ENCODE results near the gene TMEM39B.
"Not testable (repeated sequence)": the region's sequence is repeated elsewhere in the genome, so short reads cannot be mapped to it uniquely, and the experiment has no call there.

TMEM39B gene

DNA sequence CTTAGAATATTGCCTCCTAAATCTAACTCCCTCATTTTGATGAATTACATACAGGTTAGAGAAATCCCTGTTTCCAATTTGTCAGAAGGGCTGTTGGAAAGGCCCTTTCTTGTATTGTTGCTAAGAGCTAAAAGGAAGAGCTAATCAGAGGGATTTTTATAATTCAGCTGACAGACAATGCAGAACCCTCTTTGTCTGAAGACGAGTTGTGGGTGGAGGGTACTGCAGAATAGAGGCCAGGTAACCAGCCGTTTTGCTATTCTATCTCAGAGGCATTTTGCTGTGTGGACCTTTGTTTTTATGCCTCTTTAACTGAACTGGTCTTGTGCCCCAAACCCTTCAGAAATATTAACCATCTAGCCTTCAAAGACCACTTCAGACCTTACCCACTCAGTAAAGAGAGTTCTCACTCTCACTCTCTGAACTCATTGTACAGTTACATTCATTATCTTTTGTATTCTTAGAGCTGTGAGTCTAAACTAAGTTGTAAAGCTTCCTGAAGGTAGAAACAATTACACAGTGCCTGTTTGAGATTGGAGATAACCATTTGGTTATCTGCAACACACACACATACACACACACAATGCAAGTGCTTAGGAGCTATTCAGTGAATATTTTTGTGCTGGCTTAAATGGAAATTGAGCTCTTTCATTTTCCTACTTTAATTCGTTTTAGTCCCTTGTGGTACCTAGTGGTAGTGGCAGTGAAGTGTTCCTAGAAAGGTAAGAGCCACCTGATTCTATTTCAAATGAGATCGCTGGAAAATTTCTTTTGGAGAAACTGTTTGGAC lies 54.9 kb downstream of the TMEM39B start:
- in situ Hi-C loops (cut with HindIII; ENCODE audit: low pct_unique_long_range_greater_than_20kb, low sequenced_read_pairs): no loop called here
- no peak for DNase-seq (ENCODE audit: low read depth in 1 of 2, low spot score in 1 of 2)
- no peak for TF ChIP-seq JUND (IDR thresholded peaks at IDR 0.05; ENCODE audit: low read depth)

DNA sequence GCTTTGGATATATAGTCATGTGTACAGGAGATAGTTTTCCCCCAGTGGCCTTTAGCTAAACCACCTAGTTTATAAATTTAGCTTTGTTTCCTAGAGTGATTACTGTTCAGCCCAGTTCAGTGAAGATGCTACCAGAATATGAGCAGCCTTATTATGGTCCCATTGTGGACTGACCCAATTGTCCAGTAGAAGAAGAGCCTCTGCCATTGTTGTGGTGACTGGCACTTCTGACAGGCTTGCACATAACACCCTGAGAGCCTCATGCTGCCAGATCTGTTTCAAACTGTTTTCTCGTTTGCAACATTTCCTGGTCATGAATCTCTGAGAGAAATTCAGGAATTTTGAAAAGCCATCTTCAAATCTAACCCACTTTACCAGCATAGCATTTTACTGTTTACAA lies 55.7 kb downstream of the TMEM39B start:
- in situ Hi-C loops (cut with HindIII; ENCODE audit: low pct_unique_long_range_greater_than_20kb, low sequenced_read_pairs): no loop called here
- TF ChIP-seq JUND (IDR thresholded peaks at IDR 0.05; ENCODE audit: low read depth): no peak
- DNase-seq (ENCODE audit: low read depth in 1 of 2, low spot score in 1 of 2): no peak

DNA sequence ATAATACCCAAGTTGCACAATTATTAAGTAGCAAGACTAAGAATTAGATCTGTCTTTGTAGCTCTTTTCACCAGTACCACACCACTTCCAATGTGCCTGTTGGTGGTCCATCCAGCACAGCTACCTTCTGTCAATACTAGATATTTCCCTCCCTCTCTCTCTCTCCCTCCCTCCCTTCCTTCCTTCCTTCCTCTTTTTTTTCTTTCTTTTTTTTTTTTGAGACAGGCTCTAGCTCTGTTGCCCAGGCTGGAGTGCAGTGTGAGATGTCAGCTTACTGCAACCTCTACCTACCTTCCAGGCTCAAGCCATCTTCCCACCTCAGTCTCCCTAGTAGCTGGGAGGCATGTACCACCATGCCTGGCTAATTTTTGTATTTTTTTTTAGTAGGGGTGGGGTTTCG lies 56.2 kb downstream of the TMEM39B start:
- no peak for DNase-seq (ENCODE audit: low read depth in 1 of 2, low spot score in 1 of 2)
- in situ Hi-C loops (cut with HindIII; ENCODE audit: low pct_unique_long_range_greater_than_20kb, low sequenced_read_pairs): no loop called here

GRCh38 chr1:32133950-32134280 lies 61.2 kb downstream of the TMEM39B start:
- in situ Hi-C loops (cut with HindIII; ENCODE audit: low pct_unique_long_range_greater_than_20kb, low sequenced_read_pairs); DNase-seq (ENCODE audit: low read depth in 1 of 2, low spot score in 1 of 2): not testable (repeated sequence)

More for the DNA sequence above, 56.2 kb downstream of the TMEM39B start:
- TF ChIP-seq JUND (IDR thresholded peaks at IDR 0.05; ENCODE audit: low read depth): no peak

DNA sequence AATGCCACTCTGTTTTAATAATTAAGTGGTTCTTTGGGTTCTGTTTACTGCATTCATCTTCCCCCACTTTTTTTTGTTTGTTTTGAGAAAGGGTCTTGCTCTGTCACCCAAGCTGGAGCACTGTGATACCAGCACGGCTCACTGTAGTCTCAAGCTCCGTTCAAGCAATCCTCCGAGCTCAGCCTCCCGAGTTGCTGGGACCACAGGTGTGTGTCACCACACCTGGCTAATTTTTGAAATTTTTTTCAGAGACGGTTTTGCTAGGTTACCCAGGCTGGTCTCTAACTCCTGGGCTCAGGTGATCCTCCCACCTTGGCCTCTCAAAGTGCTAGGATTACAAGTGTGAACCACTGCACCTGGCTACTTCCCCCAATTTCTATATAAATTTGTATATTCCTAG lies 64.4 kb downstream of the TMEM39B start:
- TF ChIP-seq JUND (IDR thresholded peaks at IDR 0.05; ENCODE audit: low read depth): no peak
- DNase-seq (ENCODE audit: low read depth in 1 of 2, low spot score in 1 of 2): no peak
- in situ Hi-C loops (cut with HindIII; ENCODE audit: low pct_unique_long_range_greater_than_20kb, low sequenced_read_pairs): no loop called here

- peak; percentile 34 to 62 for DNase-seq (ENCODE audit: low read depth in 1 of 2, low spot score in 1 of 2)
- in situ Hi-C loops (cut with HindIII; ENCODE audit: low pct_unique_long_range_greater_than_20kb, low sequenced_read_pairs): no loop called here
- peak; percentile 88 for TF ChIP-seq JUND (IDR thresholded peaks at IDR 0.05; ENCODE audit: low read depth)
Measured at GRCh38 chr1:32138965-32139364, 66.2 kb downstream of the TMEM39B start.

- in situ Hi-C loops (cut with HindIII; ENCODE audit: low pct_unique_long_range_greater_than_20kb, low sequenced_read_pairs): no loop called here
- DNase-seq (ENCODE audit: low read depth in 1 of 2, low spot score in 1 of 2): peak; percentile 13 to 45
- TF ChIP-seq JUND (IDR thresholded peaks at IDR 0.05; ENCODE audit: low read depth): no peak
Measured at GRCh38 chr1:32142446-32143301, 69.9 kb downstream of the TMEM39B start.

DNA sequence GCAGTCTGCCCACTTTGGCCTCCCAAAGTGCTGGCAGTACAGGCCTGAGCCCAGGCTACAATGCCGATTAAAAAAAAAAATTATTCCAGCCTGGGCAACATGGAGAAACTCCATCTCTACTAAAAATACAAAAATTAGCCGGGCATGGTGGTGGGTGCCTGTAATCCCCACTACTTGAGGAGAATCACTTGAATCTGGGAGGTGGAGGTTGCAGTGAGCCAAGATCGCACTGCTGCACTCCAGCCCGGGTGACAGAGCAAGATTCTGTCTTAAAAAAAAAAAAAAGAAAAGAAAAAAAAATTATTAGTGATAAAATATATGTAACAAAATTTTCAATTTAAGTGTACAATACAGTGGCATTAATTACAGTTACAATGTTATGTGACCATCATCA lies 70.6 kb downstream of the TMEM39B start:
- DNase-seq (ENCODE audit: low read depth in 1 of 2, low spot score in 1 of 2); in situ Hi-C loops (cut with HindIII; ENCODE audit: low pct_unique_long_range_greater_than_20kb, low sequenced_read_pairs): not testable (repeated sequence)

- no peak for DNase-seq (ENCODE audit: low read depth in 1 of 2, low spot score in 1 of 2)
- no peak for TF ChIP-seq JUND (IDR thresholded peaks at IDR 0.05; ENCODE audit: low read depth)
- in situ Hi-C loops (cut with HindIII; ENCODE audit: low pct_unique_long_range_greater_than_20kb, low sequenced_read_pairs): no loop called here
Measured at GRCh38 chr1:32144033-32144432, 71.3 kb downstream of the TMEM39B start.

DNA sequence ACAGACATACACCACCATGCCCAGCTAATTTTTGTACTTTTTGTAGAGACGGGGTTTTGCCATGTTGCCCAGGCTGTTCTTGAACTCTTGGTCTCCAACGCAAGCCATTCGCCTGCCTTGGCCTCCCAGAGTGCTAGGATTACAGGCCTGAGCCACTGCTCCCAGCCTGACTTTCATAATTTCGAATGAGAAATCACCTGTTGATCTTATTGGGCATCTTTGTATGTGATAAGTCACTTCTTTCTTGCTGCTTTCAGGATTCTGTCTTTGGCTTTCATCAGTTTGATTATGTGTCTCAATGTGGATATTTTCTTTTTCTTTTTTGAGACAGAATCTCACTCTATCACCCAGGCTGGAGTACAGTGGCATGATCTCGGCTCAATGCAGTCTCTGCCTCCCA lies 75.1 kb downstream of the TMEM39B start:
- DNase-seq (ENCODE audit: low read depth in 1 of 2, low spot score in 1 of 2); in situ Hi-C loops (cut with HindIII; ENCODE audit: low pct_unique_long_range_greater_than_20kb, low sequenced_read_pairs): not testable (repeated sequence)

- TF ChIP-seq JUND (IDR thresholded peaks at IDR 0.05; ENCODE audit: low read depth): no peak
- in situ Hi-C loops (cut with HindIII; ENCODE audit: low pct_unique_long_range_greater_than_20kb, low sequenced_read_pairs): no loop called here
- no peak for DNase-seq (ENCODE audit: low read depth in 1 of 2, low spot score in 1 of 2)
Measured at GRCh38 chr1:32150847-32151246, 78.1 kb downstream of the TMEM39B start.

GRCh38 chr1:32151319-32151787 lies 78.6 kb downstream of the TMEM39B start:
- no peak for TF ChIP-seq JUND (IDR thresholded peaks at IDR 0.05; ENCODE audit: low read depth)
- in situ Hi-C loops (cut with HindIII; ENCODE audit: low pct_unique_long_range_greater_than_20kb, low sequenced_read_pairs): no loop called here
- no peak for DNase-seq (ENCODE audit: low read depth in 1 of 2, low spot score in 1 of 2)

All from T47D (cell line).